ENCODE results near the gene TBX20.
A peak's percentile ranks its signal among the peaks of the same experiment; 100 is the strongest.

GRCh38 chr7:35257251-35258124 lies 3.6 kb upstream of the TBX20 start:
- peak; percentile 91 for TF ChIP-seq EZH2phosphoT487 (IDR thresholded peaks at IDR 0.05; ENCODE audit: unreplicated experiment)
- TF ChIP-seq CTCF (conservative IDR thresholded peaks at IDR 0.05; ENCODE audit: low read depth in 2 of 2), result no peak
- no peak for TF ChIP-seq REST (IDR thresholded peaks at IDR 0.05; ENCODE audit: unreplicated experiment)
- TF ChIP-seq POLR2AphosphoS5 (IDR thresholded peaks at IDR 0.05; ENCODE audit: low read depth), result no peak
- TF ChIP-seq EZH2 (IDR thresholded peaks at IDR 0.05; ENCODE audit: low read depth, unreplicated experiment), result peak; percentile 94
- no peak for TF ChIP-seq CREB1 (CRISPR knock-in tag; IDR thresholded peaks at IDR 0.05; ENCODE audit: low read depth)
- no peak for TF ChIP-seq JUNB (IDR thresholded peaks at IDR 0.05; ENCODE audit: unreplicated experiment)
- TF ChIP-seq ETS1 (IDR thresholded peaks at IDR 0.05), result no peak
- no peak for TF ChIP-seq NANOG (IDR thresholded peaks at IDR 0.05; ENCODE audit: borderline replicate concordance)

Measured in GM23338 (cell line).